Neuronal stem cell (in vitro differentiated cells): ENCODE results near the gene POLD4. TPM values are rescaled to one million over a fixed set of nuclear protein-coding genes. Genes with fewer than 3 reads are reported as not detected.
A peak's percentile ranks its signal among the peaks of the same experiment; 100 is the strongest.
"Not testable (repeated sequence)": the region's sequence is repeated elsewhere in the genome, so short reads cannot be mapped to it uniquely, and the experiment has no call there.

ENCODE experiments used
- DNase-seq: peaks from one replicate; pipeline ENCODE4 v3.0.0-alpha.2; 2013; ENCODE audit warnings: low spot score
- H2AFZ ChIP-seq: one replicate; pipeline ENCODE4 v1.6.1; 2013; ENCODE audit warnings: mild to moderate bottlenecking, low read length, inconsistent platforms
- H2AK5ac ChIP-seq: 2 replicates; pipeline ENCODE4 v1.6.1; 2013; ENCODE audit warnings: low read depth, mild to moderate bottlenecking, inconsistent platforms, low read length, moderate library complexity, mixed read lengths
- H2BK120ac ChIP-seq: 2 replicates; pipeline ENCODE4 v1.6.1; 2013; ENCODE audit warnings: low read depth, mild to moderate bottlenecking, inconsistent platforms, low read length, moderate library complexity, mixed read lengths
- H2BK12ac ChIP-seq: one replicate; pipeline ENCODE4 v1.6.1; 2013; ENCODE audit warnings: low read length, inconsistent platforms
- H2BK15ac ChIP-seq: 2 replicates; pipeline ENCODE4 v1.6.1; 2013; ENCODE audit warnings: mild to moderate bottlenecking, low read length, inconsistent platforms, mixed read lengths
- H2BK5ac ChIP-seq: one replicate; pipeline ENCODE4 v1.6.1; 2013; ENCODE audit warnings: inconsistent platforms, mild to moderate bottlenecking, low read length, moderate library complexity
- H3K14ac ChIP-seq: one replicate; pipeline ENCODE4 v1.6.1; 2013; ENCODE audit warnings: low read length, inconsistent platforms
- H3K18ac ChIP-seq: 2 replicates; pipeline ENCODE4 v1.6.1; 2013; ENCODE audit warnings: low read length, inconsistent platforms
- H3K23ac ChIP-seq: 2 replicates; pipeline ENCODE4 v1.6.1; 2013; ENCODE audit warnings: low read depth, mild to moderate bottlenecking, mixed read lengths, low read length, inconsistent platforms; ENCODE audit not compliant: poor library complexity
- H3K27ac ChIP-seq: replicated peaks from 3 replicates; pipeline ENCODE4 v1.5.1; 2013; ENCODE audit warnings: low read length, inconsistent platforms
- H3K27me3 ChIP-seq, 3 experiments: 2 replicates each; pipeline ENCODE4 v1.6.1; 2013; ENCODE audit warnings: low read length in 3 of 3, mild to moderate bottlenecking in 2 of 3, inconsistent platforms in 1 of 3, low read depth in 1 of 3, mixed read lengths in 1 of 3, moderate library complexity in 1 of 3; ENCODE audit not compliant: control insufficient read depth in 3 of 3, insufficient read depth in 3 of 3
- H3K36me3 ChIP-seq, 2 donors: replicated peaks in 1 of 2; 2 replicates each; pipeline ENCODE4 v1.6.1; 2013; ENCODE audit warnings: low read length in 2 of 2; ENCODE audit not compliant: control insufficient read depth in 2 of 2, insufficient read depth in 2 of 2
- H3K4ac ChIP-seq: 2 replicates; pipeline ENCODE4 v1.6.1; 2013; ENCODE audit warnings: inconsistent platforms, mild to moderate bottlenecking, low read length, moderate library complexity
- H3K4me1 ChIP-seq, 2 donors: 1 replicate in 1 of 2; 2 replicates in 1 of 2; pipeline ENCODE4 v1.6.1; 2013; ENCODE audit warnings: low read length in 2 of 2, low read depth in 1 of 2; ENCODE audit not compliant: control insufficient read depth in 2 of 2, insufficient read depth in 1 of 2
- H3K4me2 ChIP-seq: one replicate; pipeline ENCODE4 v1.6.1; 2013; ENCODE audit warnings: mild to moderate bottlenecking, low read length, inconsistent platforms; ENCODE audit not compliant: insufficient read depth, poor library complexity, severe bottlenecking
- H3K4me3 ChIP-seq, 2 donors: 2 replicates each; pipeline ENCODE4 v1.5.1; 2013; ENCODE audit warnings: low read length in 2 of 2, mild to moderate bottlenecking in 2 of 2, inconsistent platforms in 1 of 2, moderate library complexity in 1 of 2
- H3K79me1 ChIP-seq: one replicate; pipeline ENCODE4 v1.6.1; 2013; ENCODE audit warnings: low read depth, mild to moderate bottlenecking, inconsistent platforms, low read length, moderate library complexity
- H3K9ac ChIP-seq: one replicate; pipeline ENCODE4 v1.6.1; 2013; ENCODE audit warnings: mild to moderate bottlenecking, low read depth, low read length, inconsistent platforms; ENCODE audit not compliant: poor library complexity
- H3K9me3 ChIP-seq, 2 donors: replicated peaks in 1 of 2; 2 replicates each; pipeline versions ENCODE3 to v1.6.1; 2013; ENCODE audit warnings: low read length in 2 of 2, mild to moderate bottlenecking in 2 of 2, inconsistent platforms in 1 of 2, low read depth in 1 of 2, mixed read lengths in 1 of 2, moderate library complexity in 1 of 2; ENCODE audit not compliant: control insufficient read depth in 2 of 2, insufficient read depth in 1 of 2
- H4K8ac ChIP-seq: one replicate; pipeline ENCODE4 v1.6.1; 2013; ENCODE audit warnings: low read depth, mild to moderate bottlenecking, inconsistent platforms, low read length, moderate library complexity
- H4K91ac ChIP-seq: one replicate; pipeline ENCODE4 v1.6.1; 2013; ENCODE audit warnings: low read length, low read depth, mild to moderate bottlenecking, inconsistent platforms; ENCODE audit not compliant: poor library complexity
- WGBS, 2 donors: extraction: QIAGEN DNeasy Blood & Tissue Kit; methylation state at CpG; one replicate each; pipeline ENCODE4 v1.1.7; 2013; ENCODE audit warnings: missing lambda C conversion rate in 2 of 2, mixed read lengths in 1 of 2; ENCODE audit not compliant: insufficient read length in 2 of 2, insufficient replicate concordance in 1 of 2; ENCODE audit errors: extremely low coverage in 2 of 2; 5-methylcytosine and 5-hydroxymethylcytosine counted together
- polyA plus RNA-seq, 2 experiments: library from polyadenylated mRNA; stranded (reverse); fragments of 200-250 nt; gene quantifications; one replicate each; pipeline ENCODE4 v1.2.3, GENCODE V29; 2013

Gene POLD4
- 11.9 TPM for polyA plus RNA-seq (2013, experiment 1 of 2)
- polyA plus RNA-seq (2013, experiment 2 of 2): 10.9 TPM

GRCh38 chr11:67353317-67354074 is at the start of gene POLD4:
POLD4 (minus strand) TSS chr11:67353546; CDS start chr11:67353399, 147 bp downstream.
- Histone ChIP-seq H3K9ac (peak within 1 kb of the TSS; percentile 95), H3K14ac (no peak within 1 kb of the TSS), H3K9me3 (no peaks in the 10 kb centered on the region), H2BK15ac (peak within 1 kb of the TSS; percentile 57), H4K91ac (peak within 1 kb of the TSS; percentile 22), H3K79me1 (peaks cover 1% of the 10 kb centered on the region), H3K36me3 (no peaks in the 10 kb centered on the region), H4K8ac (no peak within 1 kb of the TSS), H3K4ac (no peak within 1 kb of the TSS), H2BK5ac (peak within 1 kb of the TSS; percentile 82), H3K27ac (peak within 1 kb of the TSS; percentile 80), H3K4me2 (peak within 1 kb of the TSS; percentile 85), H3K23ac (peak within 1 kb of the TSS; percentile 75), H2BK120ac (no peak within 1 kb of the TSS), H3K18ac (peak within 1 kb of the TSS; percentile 94), H2AFZ (peak within 1 kb of the TSS; percentile 97), H3K4me1 (peaks cover 22 to 26% of the 10 kb centered on the region in 2 donors), H2BK12ac (peak within 1 kb of the TSS; percentile 95), H3K4me3 (peak within 1 kb of the TSS; percentile 68 to 87), H3K27me3 (no peaks in the 10 kb centered on the region), H2AK5ac (no peak within 1 kb of the TSS)
- peak; percentile 92 for DNase-seq
- no CpG with 5 or more reads among the region's 37 CpGs for WGBS, 2 donors

- H3K23ac ChIP-seq, H3K4ac ChIP-seq, H3K9ac ChIP-seq, H3K4me2 ChIP-seq, DNase-seq, H2BK120ac ChIP-seq, H3K14ac ChIP-seq, H3K18ac ChIP-seq, H4K8ac ChIP-seq, H2BK12ac ChIP-seq, H3K27ac ChIP-seq, H3K27me3 ChIP-seq, H3K4me3 ChIP-seq, H2BK15ac ChIP-seq, H2BK5ac ChIP-seq, H4K91ac ChIP-seq, H3K9me3 ChIP-seq: not testable (repeated sequence)
- H3K79me1 ChIP-seq: peaks cover 14% of the 10 kb centered on the region
- peaks cover 21 to 27% of the 10 kb centered on the region in 2 donors for H3K36me3 ChIP-seq
- H2AFZ ChIP-seq: peak overlapping the region; percentile 77
- peaks cover 10 to 31% of the 10 kb centered on the region in 2 donors for H3K4me1 ChIP-seq
- no CpG with 5 or more reads among the region's 9 CpGs for WGBS, 2 donors
- peak overlapping the region; percentile 40 for H2AK5ac ChIP-seq
These were observed 49.7 kb upstream of the POLD4 start for GRCh38 chr11:67403085-67403484.

- peak overlapping the region; percentile 81 for H3K18ac ChIP-seq
- H3K23ac ChIP-seq, DNase-seq, H3K27me3 ChIP-seq, H3K9me3 ChIP-seq, H2BK5ac ChIP-seq, H2BK120ac ChIP-seq, H3K4ac ChIP-seq, H2BK12ac ChIP-seq, H4K8ac ChIP-seq, H3K14ac ChIP-seq, H4K91ac ChIP-seq: not testable (repeated sequence)
- H3K36me3 ChIP-seq: peaks cover 28 to 34% of the 10 kb centered on the region in 2 donors
- peak overlapping the region; percentile 86 for H2AFZ ChIP-seq
- peak overlapping the region; percentile 50 for H3K9ac ChIP-seq
- peak overlapping the region; percentile 37 for H3K4me3 ChIP-seq
- peak overlapping the region; percentile 48 for H3K4me2 ChIP-seq
- WGBS, 2 donors: no CpG with 5 or more reads among the region's 19 CpGs
- H2AK5ac ChIP-seq: peak overlapping the region; percentile 93
- H3K27ac ChIP-seq: peak overlapping the region; percentile 58
- H3K79me1 ChIP-seq: peaks cover 14% of the 10 kb centered on the region
- peak overlapping the region; percentile 96 for H2BK15ac ChIP-seq
- peaks cover 10 to 31% of the 10 kb centered on the region in 2 donors for H3K4me1 ChIP-seq
These were observed 49.0 kb upstream of the POLD4 start for GRCh38 chr11:67402192-67402839.
